Measurements from ENCODE around the gene THOC5.

GRCh38 chr22:29461263-29461662 is 92.3 kb downstream of the THOC5 start:
- TF ChIP-seq, protein P1, sequence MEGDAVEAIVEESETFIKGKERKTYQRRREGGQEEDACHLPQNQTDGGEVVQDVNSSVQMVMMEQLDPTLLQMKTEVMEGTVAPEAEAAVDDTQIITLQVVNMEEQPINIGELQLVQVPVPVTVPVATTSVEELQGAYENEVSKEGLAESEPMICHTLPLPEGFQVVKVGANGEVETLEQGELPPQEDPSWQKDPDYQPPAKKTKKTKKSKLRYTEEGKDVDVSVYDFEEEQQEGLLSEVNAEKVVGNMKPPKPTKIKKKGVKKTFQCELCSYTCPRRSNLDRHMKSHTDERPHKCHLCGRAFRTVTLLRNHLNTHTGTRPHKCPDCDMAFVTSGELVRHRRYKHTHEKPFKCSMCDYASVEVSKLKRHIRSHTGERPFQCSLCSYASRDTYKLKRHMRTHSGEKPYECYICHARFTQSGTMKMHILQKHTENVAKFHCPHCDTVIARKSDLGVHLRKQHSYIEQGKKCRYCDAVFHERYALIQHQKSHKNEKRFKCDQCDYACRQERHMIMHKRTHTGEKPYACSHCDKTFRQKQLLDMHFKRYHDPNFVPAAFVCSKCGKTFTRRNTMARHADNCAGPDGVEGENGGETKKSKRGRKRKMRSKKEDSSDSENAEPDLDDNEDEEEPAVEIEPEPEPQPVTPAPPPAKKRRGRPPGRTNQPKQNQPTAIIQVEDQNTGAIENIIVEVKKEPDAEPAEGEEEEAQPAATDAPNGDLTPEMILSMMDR (IDR thresholded peaks at IDR 0.05), result no peak
- no peak for TF ChIP-seq POLR2A (IDR thresholded peaks at IDR 0.05)
